Liver (tissue), 9 donors: ENCODE results near the gene RPL34. TPM values are rescaled to one million over a fixed set of nuclear protein-coding genes. Genes with fewer than 3 reads are reported as not detected.

Source experiments
- DNase-seq: peaks from one replicate; pipeline ENCODE4 v3.0.0-alpha.2; 2017; ENCODE audit warnings: low spot score
- H3K27ac ChIP-seq, 2 donors: one replicate each; pipeline ENCODE4 v1.7.0; 2013; ENCODE audit warnings: inconsistent platforms in 2 of 2, low read length in 2 of 2, control low read depth in 1 of 2, low read depth in 1 of 2, mild to moderate bottlenecking in 1 of 2
- H3K27me3 ChIP-seq, 4 donors: one replicate each; pipeline versions ENCODE4 v1.6.1 to v1.7.0; 2013; ENCODE audit warnings: low read length in 3 of 4, inconsistent platforms in 1 of 4, mild to moderate bottlenecking in 1 of 4, moderate library complexity in 1 of 4; ENCODE audit not compliant: control insufficient read depth in 4 of 4, insufficient read depth in 4 of 4
- H3K36me3 ChIP-seq, 4 donors: one replicate each; pipeline versions ENCODE4 v1.6.1 to v1.7.0; 2013; ENCODE audit warnings: low read length in 3 of 4, mild to moderate bottlenecking in 3 of 4, low read depth in 1 of 4, moderate library complexity in 1 of 4; ENCODE audit not compliant: control insufficient read depth in 4 of 4, insufficient read depth in 3 of 4
- H3K4me1 ChIP-seq, 4 donors: one replicate each; pipeline versions ENCODE4 v1.6.1 to v1.7.0; 2013; ENCODE audit warnings: low read length in 3 of 4, mild to moderate bottlenecking in 3 of 4, moderate library complexity in 1 of 4; ENCODE audit not compliant: control insufficient read depth in 4 of 4, insufficient read depth in 4 of 4
- H3K4me3 ChIP-seq, 3 donors: one replicate each; pipeline versions ENCODE4 v1.6.1 to v1.7.0; 2013; ENCODE audit warnings: low read length in 3 of 3, control low read depth in 1 of 3, low read depth in 1 of 3, mild to moderate bottlenecking in 1 of 3
- H3K9ac ChIP-seq, 2 donors: one replicate each; pipeline ENCODE4 v1.7.0; 2013; ENCODE audit warnings: low read length in 2 of 2, mild to moderate bottlenecking in 2 of 2, moderate library complexity in 2 of 2, control low read depth in 1 of 2, low read depth in 1 of 2
- H3K9me3 ChIP-seq, 4 donors: one replicate each; pipeline versions ENCODE4 v1.6.1 to v1.7.0; 2013; ENCODE audit warnings: low read length in 3 of 4; ENCODE audit not compliant: control insufficient read depth in 4 of 4
- EGR1 ChIP-seq, 2 donors: IDR thresholded peaks; 2 replicates each; pipeline ENCODE4 v1.6.1; 2016 to 2018; ENCODE audit warnings: antibody characterized with exemption in 2 of 2, low read depth in 2 of 2
- HNF4A ChIP-seq, 2 donors: conservative IDR thresholded peaks; 2 replicates each; pipeline ENCODE4 v1.6.1; 2016; ENCODE audit warnings: antibody characterized with exemption in 2 of 2, mild to moderate bottlenecking in 2 of 2
- HNF4G ChIP-seq: IDR thresholded peaks from 2 replicates; pipeline ENCODE4 v1.6.1; 2016; ENCODE audit warnings: antibody characterized with exemption
- JUND ChIP-seq, 2 donors: IDR thresholded peaks; 2 replicates each; pipeline ENCODE4 v1.6.1; 2016; ENCODE audit warnings: antibody characterized with exemption in 2 of 2
- RXRA ChIP-seq, 2 donors: IDR thresholded peaks; 2 replicates each; pipeline ENCODE4 v1.6.1; 2017 to 2018; ENCODE audit warnings: antibody characterized with exemption in 2 of 2, mild to moderate bottlenecking in 1 of 2
- TAF1 ChIP-seq: conservative IDR thresholded peaks from 2 replicates; pipeline ENCODE4 v1.6.1; 2016; ENCODE audit warnings: antibody characterized with exemption, mild to moderate bottlenecking
- YY1 ChIP-seq: IDR thresholded peaks from 2 replicates; pipeline ENCODE4 v1.6.1; 2016; ENCODE audit warnings: antibody characterized with exemption, mild to moderate bottlenecking
- whole genome bisulfite sequencing: extraction: QIAGEN DNeasy Blood & Tissue Kit; methylation state at CpG from one replicate; pipeline ENCODE4 v1.1.7; 2013; 5-methylcytosine and 5-hydroxymethylcytosine counted together
- polyA plus RNA-seq, 2 donors: library from polyadenylated mRNA; stranded (reverse) in 1 of 2; unstranded in 1 of 2; fragments of 200-250 nt in 1 of 2; fragments of >200 nt in 1 of 2; fragmentation: Nextera tagmentation in 1 of 2; extraction: Ambion mirVana in 1 of 2; gene quantifications; one replicate each; pipeline versions ENCODE4 v1.2.1 to v1.2.3, GENCODE V29; 2013 to 2015
- total RNA-seq, 2 donors: library from RNA; depleted of rRNA; stranded (reverse); fragments of >200 nt; gene quantifications; one replicate each; pipeline ENCODE4 v1.2.3, GENCODE V29; 2014
- TF ChIP-seq, protein P1 (sequence below): IDR thresholded peaks from 2 replicates; pipeline ENCODE4 v1.6.1; 2016; ENCODE audit warnings: antibody characterized with exemption, mild to moderate bottlenecking
- TF ChIP-seq, protein P2 (sequence below): IDR thresholded peaks from 2 replicates; pipeline ENCODE4 v1.6.1; 2016; ENCODE audit warnings: antibody characterized with exemption
- TF ChIP-seq, protein P3 (sequence below): IDR thresholded peaks from 2 replicates; pipeline ENCODE4 v1.6.1; 2016; ENCODE audit warnings: antibody characterized with exemption
- TF ChIP-seq, protein P4 (sequence below): IDR thresholded peaks from 2 replicates; pipeline ENCODE4 v1.6.1; 2016; ENCODE audit warnings: antibody characterized with exemption
- TF ChIP-seq, protein P5 (sequence below): fragments of 150-350 bp; IDR thresholded peaks from 2 replicates; pipeline ENCODE4 v1.5.1; 2017; ENCODE audit warnings: improper control_type of control experiment, low read depth, low read length; ENCODE audit not compliant: missing input control
- donor health status: healthy.
- donor health status: healthy.
- donor health status: healthy.
- donor health status: healthy.
- donor health status: healthy.

RPL34 gene
- total and polyA plus RNA-seq, 4 donors = 138 to 1,016 (median 510) TPM

DNA sequence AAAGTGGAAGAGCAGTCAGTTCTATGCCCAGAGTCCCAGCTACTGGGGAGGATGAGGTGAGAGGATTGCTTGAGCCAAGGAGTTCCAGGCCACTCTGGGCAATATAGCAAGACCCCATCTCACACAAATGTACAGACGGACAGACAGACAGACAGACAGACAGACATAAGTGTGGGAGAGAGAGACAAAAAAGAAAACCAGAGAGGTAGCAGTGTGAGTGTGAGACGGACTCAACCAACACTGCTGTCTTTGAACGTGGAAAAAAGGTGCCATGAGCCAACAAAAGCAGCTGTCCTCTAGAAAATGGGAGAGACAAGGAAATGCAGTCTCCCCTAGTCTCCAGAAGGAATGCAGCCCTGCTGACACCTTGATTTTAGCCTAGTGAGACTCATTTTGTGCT lies 18.2 kb upstream of the RPL34 start (continued):
- TF ChIP-seq RXRA (IDR thresholded peaks at IDR 0.05) (no peak), HNF4G (no peak)

DNA sequence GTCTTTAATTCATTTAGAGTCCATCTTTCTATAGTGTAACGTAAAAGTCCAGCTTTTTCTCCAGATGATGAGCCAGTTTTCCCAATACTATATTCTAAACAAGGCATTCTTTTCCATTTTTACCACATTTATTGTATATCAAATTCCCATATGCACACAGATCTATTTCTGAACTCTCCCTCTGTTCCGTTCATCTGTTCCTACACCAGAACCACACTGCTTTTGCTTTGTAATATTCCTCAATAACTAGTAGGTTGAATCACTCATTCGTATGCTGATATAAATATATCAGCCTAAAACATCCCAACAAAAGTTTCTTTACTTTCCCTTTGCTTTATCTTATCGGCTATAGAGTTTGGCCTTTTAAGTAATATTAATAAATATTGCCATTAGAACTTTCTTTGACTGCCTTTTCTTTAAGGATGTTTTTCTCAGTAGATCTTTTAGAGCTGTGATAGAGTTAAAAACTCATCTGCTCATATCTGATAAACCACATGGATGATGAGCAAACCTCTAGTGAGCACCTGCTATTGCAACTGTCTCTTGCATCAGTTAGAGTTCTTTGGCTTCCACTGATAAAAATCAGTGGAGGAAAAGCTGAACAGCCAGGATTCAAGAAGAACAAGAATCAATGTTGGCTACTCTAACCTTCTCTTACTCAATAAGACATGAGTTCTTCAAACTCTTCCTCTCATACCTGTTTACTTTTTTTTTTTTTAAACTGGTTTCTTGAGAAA lies 13.1 kb upstream of the RPL34 start:
- Histone ChIP-seq H3K36me3 (no peaks in the 10 kb centered on the region), H3K4me3 (no peak overlapping the region), H3K27me3 (no peaks in the 10 kb centered on the region), H3K27ac (no peak overlapping the region), H3K9me3 (peaks cover 0 to 2% (median 0%) of the 10 kb centered on the region in 4 donors), H3K4me1 (no peaks in the 10 kb centered on the region), H3K9ac (no peak overlapping the region)
- WGBS = 98% methylated on average over 4 of the region's 4 CpGs
- no peak for DNase-seq
- TF ChIP-seq, protein P1, sequence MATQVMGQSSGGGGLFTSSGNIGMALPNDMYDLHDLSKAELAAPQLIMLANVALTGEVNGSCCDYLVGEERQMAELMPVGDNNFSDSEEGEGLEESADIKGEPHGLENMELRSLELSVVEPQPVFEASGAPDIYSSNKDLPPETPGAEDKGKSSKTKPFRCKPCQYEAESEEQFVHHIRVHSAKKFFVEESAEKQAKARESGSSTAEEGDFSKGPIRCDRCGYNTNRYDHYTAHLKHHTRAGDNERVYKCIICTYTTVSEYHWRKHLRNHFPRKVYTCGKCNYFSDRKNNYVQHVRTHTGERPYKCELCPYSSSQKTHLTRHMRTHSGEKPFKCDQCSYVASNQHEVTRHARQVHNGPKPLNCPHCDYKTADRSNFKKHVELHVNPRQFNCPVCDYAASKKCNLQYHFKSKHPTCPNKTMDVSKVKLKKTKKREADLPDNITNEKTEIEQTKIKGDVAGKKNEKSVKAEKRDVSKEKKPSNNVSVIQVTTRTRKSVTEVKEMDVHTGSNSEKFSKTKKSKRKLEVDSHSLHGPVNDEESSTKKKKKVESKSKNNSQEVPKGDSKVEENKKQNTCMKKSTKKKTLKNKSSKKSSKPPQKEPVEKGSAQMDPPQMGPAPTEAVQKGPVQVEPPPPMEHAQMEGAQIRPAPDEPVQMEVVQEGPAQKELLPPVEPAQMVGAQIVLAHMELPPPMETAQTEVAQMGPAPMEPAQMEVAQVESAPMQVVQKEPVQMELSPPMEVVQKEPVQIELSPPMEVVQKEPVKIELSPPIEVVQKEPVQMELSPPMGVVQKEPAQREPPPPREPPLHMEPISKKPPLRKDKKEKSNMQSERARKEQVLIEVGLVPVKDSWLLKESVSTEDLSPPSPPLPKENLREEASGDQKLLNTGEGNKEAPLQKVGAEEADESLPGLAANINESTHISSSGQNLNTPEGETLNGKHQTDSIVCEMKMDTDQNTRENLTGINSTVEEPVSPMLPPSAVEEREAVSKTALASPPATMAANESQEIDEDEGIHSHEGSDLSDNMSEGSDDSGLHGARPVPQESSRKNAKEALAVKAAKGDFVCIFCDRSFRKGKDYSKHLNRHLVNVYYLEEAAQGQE = no peak
- TF ChIP-seq, protein P2, sequence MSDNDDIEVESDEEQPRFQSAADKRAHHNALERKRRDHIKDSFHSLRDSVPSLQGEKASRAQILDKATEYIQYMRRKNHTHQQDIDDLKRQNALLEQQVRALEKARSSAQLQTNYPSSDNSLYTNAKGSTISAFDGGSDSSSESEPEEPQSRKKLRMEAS = no peak
- TF ChIP-seq, protein P3, sequence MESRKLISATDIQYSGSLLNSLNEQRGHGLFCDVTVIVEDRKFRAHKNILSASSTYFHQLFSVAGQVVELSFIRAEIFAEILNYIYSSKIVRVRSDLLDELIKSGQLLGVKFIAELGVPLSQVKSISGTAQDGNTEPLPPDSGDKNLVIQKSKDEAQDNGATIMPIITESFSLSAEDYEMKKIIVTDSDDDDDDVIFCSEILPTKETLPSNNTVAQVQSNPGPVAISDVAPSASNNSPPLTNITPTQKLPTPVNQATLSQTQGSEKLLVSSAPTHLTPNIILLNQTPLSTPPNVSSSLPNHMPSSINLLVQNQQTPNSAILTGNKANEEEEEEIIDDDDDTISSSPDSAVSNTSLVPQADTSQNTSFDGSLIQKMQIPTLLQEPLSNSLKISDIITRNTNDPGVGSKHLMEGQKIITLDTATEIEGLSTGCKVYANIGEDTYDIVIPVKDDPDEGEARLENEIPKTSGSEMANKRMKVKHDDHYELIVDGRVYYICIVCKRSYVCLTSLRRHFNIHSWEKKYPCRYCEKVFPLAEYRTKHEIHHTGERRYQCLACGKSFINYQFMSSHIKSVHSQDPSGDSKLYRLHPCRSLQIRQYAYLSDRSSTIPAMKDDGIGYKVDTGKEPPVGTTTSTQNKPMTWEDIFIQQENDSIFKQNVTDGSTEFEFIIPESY = no peak
- TF ChIP-seq, protein P4, sequence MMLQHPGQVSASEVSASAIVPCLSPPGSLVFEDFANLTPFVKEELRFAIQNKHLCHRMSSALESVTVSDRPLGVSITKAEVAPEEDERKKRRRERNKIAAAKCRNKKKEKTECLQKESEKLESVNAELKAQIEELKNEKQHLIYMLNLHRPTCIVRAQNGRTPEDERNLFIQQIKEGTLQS = no peak
- TF ChIP-seq HNF4A (conservative IDR thresholded peaks at IDR 0.05) (no peak), RXRA (IDR thresholded peaks at IDR 0.05) (no peak), EGR1 (IDR thresholded peaks at IDR 0.05; ENCODE audit: low read depth in 2 of 2) (no peak), YY1 (no peak), JUND (IDR thresholded peaks at IDR 0.05) (no peak), HNF4G (no peak), TAF1 (no peak)
- TF ChIP-seq, protein P5, sequence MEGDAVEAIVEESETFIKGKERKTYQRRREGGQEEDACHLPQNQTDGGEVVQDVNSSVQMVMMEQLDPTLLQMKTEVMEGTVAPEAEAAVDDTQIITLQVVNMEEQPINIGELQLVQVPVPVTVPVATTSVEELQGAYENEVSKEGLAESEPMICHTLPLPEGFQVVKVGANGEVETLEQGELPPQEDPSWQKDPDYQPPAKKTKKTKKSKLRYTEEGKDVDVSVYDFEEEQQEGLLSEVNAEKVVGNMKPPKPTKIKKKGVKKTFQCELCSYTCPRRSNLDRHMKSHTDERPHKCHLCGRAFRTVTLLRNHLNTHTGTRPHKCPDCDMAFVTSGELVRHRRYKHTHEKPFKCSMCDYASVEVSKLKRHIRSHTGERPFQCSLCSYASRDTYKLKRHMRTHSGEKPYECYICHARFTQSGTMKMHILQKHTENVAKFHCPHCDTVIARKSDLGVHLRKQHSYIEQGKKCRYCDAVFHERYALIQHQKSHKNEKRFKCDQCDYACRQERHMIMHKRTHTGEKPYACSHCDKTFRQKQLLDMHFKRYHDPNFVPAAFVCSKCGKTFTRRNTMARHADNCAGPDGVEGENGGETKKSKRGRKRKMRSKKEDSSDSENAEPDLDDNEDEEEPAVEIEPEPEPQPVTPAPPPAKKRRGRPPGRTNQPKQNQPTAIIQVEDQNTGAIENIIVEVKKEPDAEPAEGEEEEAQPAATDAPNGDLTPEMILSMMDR = no peak
